ENCODE results near the gene ARF3.

GRCh38 chr12:48937170-48937569, 20.1 kb downstream of the ARF3 start:
- TF ChIP-seq EZH2 (IDR thresholded peaks at IDR 0.05; ENCODE audit: borderline replicate concordance, insufficient read depth, low read depth, low read length, poor library complexity, severe bottlenecking) (no peak), CTCF (IDR thresholded peaks at IDR 0.05) (no peak)
